ENCODE measurements around the gene HLA-DOB.

- TF ChIP-seq CTCF (conservative IDR thresholded peaks at IDR 0.05; ENCODE audit: low read length) (no peak), EZH2phosphoT487 (IDR thresholded peaks at IDR 0.05; ENCODE audit: borderline replicate concordance, low read depth, low read length) (no peak)
Observed at GRCh38 chr6:32860674-32861073, 43.9 kb upstream of the HLA-DOB start.
